Breast epithelium (tissue), 3 donors: Measurements from ENCODE around the gene ZNF362.

Experiments
- CTCF ChIP-seq, 3 donors: fragments of 450-650 bp; IDR thresholded peaks; one replicate each; pipeline ENCODE4 v1.5.1; 2016 to 2017; ENCODE audit warnings: antibody characterized with exemption in 3 of 3, mild to moderate bottlenecking in 3 of 3, moderate library complexity in 3 of 3
- POLR2A ChIP-seq: fragments of 450-650 bp; IDR thresholded peaks from one replicate; pipeline ENCODE4 v1.6.1; 2016; ENCODE audit warnings: antibody characterized with exemption, mild to moderate bottlenecking, moderate library complexity

- TF ChIP-seq CTCF (IDR thresholded peaks at IDR 0.05), result no peak
- TF ChIP-seq POLR2A, result no peak
These were observed 21.3 kb downstream of the ZNF362 start for GRCh38 chr1:33277488-33278084.
